Measurements from ENCODE around the gene HSPA1L.
"Not testable (repeated sequence)": the region's sequence is repeated elsewhere in the genome, so short reads cannot be mapped to it uniquely, and the experiment has no call there.

The HSPA1L gene

GRCh38 chr6:31795616-31796298, 19.3 kb downstream of the HSPA1L start, which contains the start of gene VARS1:
TSS of gene VARS1 (minus strand) at chr6:31795752. CDS start at chr6:31795217, 535 bp downstream.
- peak within 1 kb of the TSS; percentile 89 for H3K27ac ChIP-seq (ENCODE audit: low read depth, low read length)
- peak within 1 kb of the TSS; percentile 96 to 97 for H3K4me3 ChIP-seq (ENCODE audit: low read depth in 1 of 2, low read length in 2 of 2)
- no peaks in the 10 kb centered on the region for H3K9me3 ChIP-seq (ENCODE audit: control insufficient read depth in 1 of 2, low read length in 2 of 2)
- no peaks in the 10 kb centered on the region for H3K27me3 ChIP-seq (ENCODE audit: control insufficient read depth in 1 of 2, insufficient read depth in 2 of 2, low read length in 2 of 2)
- peaks cover 4 to 13% of the 10 kb centered on the region in 2 donors for H3K36me3 ChIP-seq (ENCODE audit: control insufficient read depth in 1 of 2, insufficient read depth in 2 of 2, low read length in 2 of 2)
- H3K9ac ChIP-seq (ENCODE audit: low read depth in 1 of 2, low read length in 2 of 2) = peak within 1 kb of the TSS; percentile 97 to 99
- peaks cover 7 to 9% of the 10 kb centered on the region in 2 donors for H3K4me1 ChIP-seq (ENCODE audit: control insufficient read depth in 1 of 2, insufficient read depth in 2 of 2, low read length in 2 of 2)

- Histone ChIP-seq H3K27me3 (ENCODE audit: control insufficient read depth in 1 of 2, insufficient read depth in 2 of 2, low read length in 2 of 2) (no peaks in the 10 kb centered on the region), H3K9ac (ENCODE audit: low read depth in 1 of 2, low read length in 2 of 2) (peak overlapping the region; percentile 97 to 99), H3K4me1 (ENCODE audit: control insufficient read depth in 1 of 2, insufficient read depth in 2 of 2, low read length in 2 of 2) (peaks cover 7 to 9% of the 10 kb centered on the region in 2 donors), H3K36me3 (ENCODE audit: control insufficient read depth in 1 of 2, insufficient read depth in 2 of 2, low read length in 2 of 2) (peaks cover 4 to 13% of the 10 kb centered on the region in 2 donors), H3K27ac (ENCODE audit: low read depth, low read length) (peak overlapping the region; percentile 89), H3K4me3 (ENCODE audit: low read depth in 1 of 2, low read length in 2 of 2) (peak overlapping the region; percentile 96 to 97), H3K9me3 (ENCODE audit: control insufficient read depth in 1 of 2, low read length in 2 of 2) (no peaks in the 10 kb centered on the region)
Measured at GRCh38 chr6:31794866-31795615, 20.0 kb downstream of the HSPA1L start.

GRCh38 chr6:31794294-31794865, 20.7 kb downstream of the HSPA1L start:
- Histone ChIP-seq H3K27me3 (ENCODE audit: control insufficient read depth in 1 of 2, insufficient read depth in 2 of 2, low read length in 2 of 2) (no peaks in the 10 kb centered on the region), H3K4me3 (ENCODE audit: low read depth in 1 of 2, low read length in 2 of 2) (peak overlapping the region; percentile 96 to 97), H3K4me1 (ENCODE audit: control insufficient read depth in 1 of 2, insufficient read depth in 2 of 2, low read length in 2 of 2) (peaks cover 7 to 9% of the 10 kb centered on the region in 2 donors), H3K36me3 (ENCODE audit: control insufficient read depth in 1 of 2, insufficient read depth in 2 of 2, low read length in 2 of 2) (peaks cover 4 to 13% of the 10 kb centered on the region in 2 donors), H3K27ac (ENCODE audit: low read depth, low read length) (peak overlapping the region; percentile 89), H3K9ac (ENCODE audit: low read depth in 1 of 2, low read length in 2 of 2) (peak overlapping the region; percentile 97 to 99), H3K9me3 (ENCODE audit: control insufficient read depth in 1 of 2, low read length in 2 of 2) (no peaks in the 10 kb centered on the region)

- not testable (repeated sequence) for H3K9me3 ChIP-seq (ENCODE audit: control insufficient read depth in 1 of 2, low read length in 2 of 2); H3K4me1 ChIP-seq (ENCODE audit: control insufficient read depth in 1 of 2, insufficient read depth in 2 of 2, low read length in 2 of 2); H3K27me3 ChIP-seq (ENCODE audit: control insufficient read depth in 1 of 2, insufficient read depth in 2 of 2, low read length in 2 of 2); H3K27ac ChIP-seq (ENCODE audit: low read depth, low read length)
- H3K4me3 ChIP-seq (ENCODE audit: low read depth in 1 of 2, low read length in 2 of 2) = peak overlapping the region in 1 of 2 donors; percentile 97
- peaks cover 4 to 13% of the 10 kb centered on the region in 2 donors for H3K36me3 ChIP-seq (ENCODE audit: control insufficient read depth in 1 of 2, insufficient read depth in 2 of 2, low read length in 2 of 2)
- H3K9ac ChIP-seq (ENCODE audit: low read depth in 1 of 2, low read length in 2 of 2) = peak overlapping the region in 1 of 2 donors; percentile 97
Measured at GRCh38 chr6:31793927-31794245, 21.2 kb downstream of the HSPA1L start.

- no peaks in the 10 kb centered on the region for H3K9me3 ChIP-seq (ENCODE audit: control insufficient read depth in 1 of 2, low read length in 2 of 2)
- peaks cover 7 to 9% of the 10 kb centered on the region in 2 donors for H3K4me1 ChIP-seq (ENCODE audit: control insufficient read depth in 1 of 2, insufficient read depth in 2 of 2, low read length in 2 of 2)
- H3K36me3 ChIP-seq (ENCODE audit: control insufficient read depth in 1 of 2, insufficient read depth in 2 of 2, low read length in 2 of 2) = peaks cover 4 to 11% of the 10 kb centered on the region in 2 donors
- no peak overlapping the region for H3K4me3 ChIP-seq (ENCODE audit: low read depth in 1 of 2, low read length in 2 of 2)
- H3K27ac ChIP-seq (ENCODE audit: low read depth, low read length) = no peak overlapping the region
- no peak overlapping the region for H3K9ac ChIP-seq (ENCODE audit: low read depth in 1 of 2, low read length in 2 of 2)
- H3K27me3 ChIP-seq (ENCODE audit: control insufficient read depth in 1 of 2, insufficient read depth in 2 of 2, low read length in 2 of 2) = no peaks in the 10 kb centered on the region
Measured at GRCh38 chr6:31792761-31793171, 22.3 kb downstream of the HSPA1L start.

GRCh38 chr6:31792090-31792374, 23.1 kb downstream of the HSPA1L start:
- H3K27me3 ChIP-seq (ENCODE audit: control insufficient read depth in 1 of 2, insufficient read depth in 2 of 2, low read length in 2 of 2) = no peaks in the 10 kb centered on the region
- no peak overlapping the region for H3K4me3 ChIP-seq (ENCODE audit: low read depth in 1 of 2, low read length in 2 of 2)
- H3K4me1 ChIP-seq (ENCODE audit: control insufficient read depth in 1 of 2, insufficient read depth in 2 of 2, low read length in 2 of 2) = peaks cover 7 to 9% of the 10 kb centered on the region in 2 donors
- no peak overlapping the region for H3K9ac ChIP-seq (ENCODE audit: low read depth in 1 of 2, low read length in 2 of 2)
- H3K27ac ChIP-seq (ENCODE audit: low read depth, low read length) = no peak overlapping the region
- peaks cover 4 to 11% of the 10 kb centered on the region in 2 donors for H3K36me3 ChIP-seq (ENCODE audit: control insufficient read depth in 1 of 2, insufficient read depth in 2 of 2, low read length in 2 of 2)
- no peaks in the 10 kb centered on the region for H3K9me3 ChIP-seq (ENCODE audit: control insufficient read depth in 1 of 2, low read length in 2 of 2)

GRCh38 chr6:31791324-31792089, 23.6 kb downstream of the HSPA1L start:
- Histone ChIP-seq H3K27me3 (ENCODE audit: control insufficient read depth in 1 of 2, insufficient read depth in 2 of 2, low read length in 2 of 2) (no peaks in the 10 kb centered on the region), H3K36me3 (ENCODE audit: control insufficient read depth in 1 of 2, insufficient read depth in 2 of 2, low read length in 2 of 2) (peaks cover 4 to 11% of the 10 kb centered on the region in 2 donors), H3K9me3 (ENCODE audit: control insufficient read depth in 1 of 2, low read length in 2 of 2) (no peaks in the 10 kb centered on the region), H3K27ac (ENCODE audit: low read depth, low read length) (no peak overlapping the region), H3K4me1 (ENCODE audit: control insufficient read depth in 1 of 2, insufficient read depth in 2 of 2, low read length in 2 of 2) (peaks cover 7 to 9% of the 10 kb centered on the region in 2 donors), H3K9ac (ENCODE audit: low read depth in 1 of 2, low read length in 2 of 2) (no peak overlapping the region), H3K4me3 (ENCODE audit: low read depth in 1 of 2, low read length in 2 of 2) (no peak overlapping the region)

GRCh38 chr6:31785475-31785874, 29.6 kb downstream of the HSPA1L start:
- H3K36me3 ChIP-seq (ENCODE audit: control insufficient read depth in 1 of 2, insufficient read depth in 2 of 2, low read length in 2 of 2) = peaks cover 23 to 46% of the 10 kb centered on the region in 2 donors
- H3K27ac ChIP-seq (ENCODE audit: low read depth, low read length) = no peak overlapping the region
- H3K9ac ChIP-seq (ENCODE audit: low read depth in 1 of 2, low read length in 2 of 2) = no peak overlapping the region

GRCh38 chr6:31784098-31784925, 30.8 kb downstream of the HSPA1L start:
- no peak overlapping the region for H3K9ac ChIP-seq (ENCODE audit: low read depth in 1 of 2, low read length in 2 of 2)
- peaks cover 30 to 57% of the 10 kb centered on the region in 2 donors for H3K36me3 ChIP-seq (ENCODE audit: control insufficient read depth in 1 of 2, insufficient read depth in 2 of 2, low read length in 2 of 2)
- H3K9me3 ChIP-seq (ENCODE audit: control insufficient read depth in 1 of 2, low read length in 2 of 2) = no peaks in the 10 kb centered on the region

More at GRCh38 chr6:31785475-31785874, 29.6 kb downstream of the HSPA1L start:
- Histone ChIP-seq H3K4me1 (ENCODE audit: control insufficient read depth in 1 of 2, insufficient read depth in 2 of 2, low read length in 2 of 2) (no peaks in the 10 kb centered on the region), H3K4me3 (ENCODE audit: low read depth in 1 of 2, low read length in 2 of 2) (no peak overlapping the region), H3K9me3 (ENCODE audit: control insufficient read depth in 1 of 2, low read length in 2 of 2) (no peaks in the 10 kb centered on the region), H3K27me3 (ENCODE audit: control insufficient read depth in 1 of 2, insufficient read depth in 2 of 2, low read length in 2 of 2) (no peaks in the 10 kb centered on the region)

More at GRCh38 chr6:31784098-31784925, 30.8 kb downstream of the HSPA1L start:
- Histone ChIP-seq H3K27me3 (ENCODE audit: control insufficient read depth in 1 of 2, insufficient read depth in 2 of 2, low read length in 2 of 2) (no peaks in the 10 kb centered on the region), H3K4me1 (ENCODE audit: control insufficient read depth in 1 of 2, insufficient read depth in 2 of 2, low read length in 2 of 2) (no peaks in the 10 kb centered on the region), H3K4me3 (ENCODE audit: low read depth in 1 of 2, low read length in 2 of 2) (no peak overlapping the region), H3K27ac (ENCODE audit: low read depth, low read length) (no peak overlapping the region)

Measured in duodenal mucosa (tissue), 2 donors.